GM18511 (cell line): ENCODE results near the gene SGCD.

Experiments
- ATAC-seq: cut with Tn5 transposase; IDR thresholded peaks from one replicate; pipeline ENCODE4 v1.9.1; 2021; ENCODE audit warnings: mild to moderate bottlenecking, moderate library complexity; ENCODE audit not compliant: unreplicated experiment

Gene SGCD

GRCh38 chr5:156326718-156327259, at the start of gene SGCD:
TSS of gene SGCD (plus strand) at chr5:156327164.
- no peak for ATAC-seq

- ATAC-seq, result no peak
Measured at GRCh38 chr5:156277290-156277689, 49.7 kb upstream of the SGCD start.

GRCh38 chr5:156295431-156295830, 31.5 kb upstream of the SGCD start:
- no peak for ATAC-seq

GRCh38 chr5:156310115-156310514, 16.8 kb upstream of the SGCD start:
- no peak for ATAC-seq

- ATAC-seq, result no peak
Measured at GRCh38 chr5:156312897-156313694, 13.9 kb upstream of the SGCD start.

GRCh38 chr5:156314416-156314815, 12.5 kb upstream of the SGCD start:
- ATAC-seq, result no peak

GRCh38 chr5:156322666-156323065, 4.3 kb upstream of the SGCD start:
- no peak for ATAC-seq

- no peak for ATAC-seq
Measured at GRCh38 chr5:156327296-156327695, 332 bp downstream of the SGCD start.

- no peak for ATAC-seq
Measured at GRCh38 chr5:156328161-156328560, 1.2 kb downstream of the SGCD start.

- no peak for ATAC-seq
Measured at GRCh38 chr5:156328766-156329165, 1.8 kb downstream of the SGCD start.

GRCh38 chr5:156329171-156329611, 2.2 kb downstream of the SGCD start:
- ATAC-seq, result no peak

GRCh38 chr5:156330141-156330870, 3.3 kb downstream of the SGCD start:
- ATAC-seq, result no peak

GRCh38 chr5:156331181-156331580, 4.2 kb downstream of the SGCD start:
- no peak for ATAC-seq

- ATAC-seq, result no peak
Measured at GRCh38 chr5:156331845-156332244, 4.9 kb downstream of the SGCD start.

- ATAC-seq, result no peak
Measured at GRCh38 chr5:156332245-156332644, 5.3 kb downstream of the SGCD start.

GRCh38 chr5:156339139-156339841, 12.3 kb downstream of the SGCD start:
- ATAC-seq, result no peak

GRCh38 chr5:156340893-156341292, 13.9 kb downstream of the SGCD start:
- ATAC-seq, result no peak

GRCh38 chr5:156350256-156350655, 23.3 kb downstream of the SGCD start:
- ATAC-seq, result no peak

GRCh38 chr5:156351423-156351822, 24.5 kb downstream of the SGCD start:
- ATAC-seq, result no peak

- ATAC-seq, result no peak
Measured at GRCh38 chr5:156354571-156354970, 27.6 kb downstream of the SGCD start.

- ATAC-seq, result no peak
Measured at GRCh38 chr5:156356238-156356637, 29.3 kb downstream of the SGCD start.
